IgD-negative memory B cell (primary cell): ENCODE results near the gene KATNB1. TPM values are rescaled to one million over a fixed set of nuclear protein-coding genes. Genes with fewer than 3 reads are reported as not detected.
A peak's percentile ranks its signal among the peaks of the same experiment; 100 is the strongest.

Source experiments
- H3K27ac Mint-ChIP-seq, 3 donors: one replicate each; pipeline ENCODE4 v1.8.0; 2020 to 2022; ENCODE audit warnings: mild to moderate bottlenecking in 3 of 3, mixed read lengths in 3 of 3, moderate library complexity in 1 of 3
- H3K27me3 Mint-ChIP-seq: one replicate; pipeline ENCODE4 v1.8.0; 2021; ENCODE audit warnings: mixed read lengths
- H3K36me3 Mint-ChIP-seq: one replicate; pipeline ENCODE4 v1.8.0; 2020; ENCODE audit warnings: mild to moderate bottlenecking, mixed read lengths
- H3K4me1 Mint-ChIP-seq, 3 donors: one replicate each; pipeline ENCODE4 v1.8.0; 2020 to 2022; ENCODE audit warnings: mixed read lengths in 3 of 3, mild to moderate bottlenecking in 1 of 3
- H3K4me3 Mint-ChIP-seq, 4 donors: one replicate each; pipeline ENCODE4 v1.8.0; 2020 to 2022; ENCODE audit warnings: mild to moderate bottlenecking in 4 of 4, mixed read lengths in 4 of 4, moderate library complexity in 3 of 4
- H3K9me3 Mint-ChIP-seq, 3 donors: one replicate each; pipeline ENCODE4 v1.8.0; 2020 to 2021; ENCODE audit warnings: mixed read lengths in 3 of 3, mild to moderate bottlenecking in 1 of 3
- polyA plus RNA-seq: library from polyadenylated mRNA; unstranded; fragments of 300-500 nt; fragmentation: Illumina TruSeq; gene quantifications from one replicate; pipeline ENCODE4 v1.2.3, GENCODE V29; 2021

The KATNB1 gene
- polyA plus RNA-seq, 1 donor from 2014 or later = 16.6 TPM

GRCh38 chr16:57696240-57696639, 39.3 kb upstream of the KATNB1 start:
- Mint-ChIP-seq H3K4me1 (peaks cover 5 to 11% (median 6%) of the 10 kb centered on the region in 3 donors), H3K27ac (no peak overlapping the region), H3K4me3 (no peak overlapping the region)

GRCh38 chr16:57697896-57698537, 37.6 kb upstream of the KATNB1 start:
- no peaks in the 10 kb centered on the region for H3K27me3 Mint-ChIP-seq
- no peaks in the 10 kb centered on the region for H3K36me3 Mint-ChIP-seq
- H3K27ac Mint-ChIP-seq = peak overlapping the region in 1 of 3 donors; percentile 46
- H3K9me3 Mint-ChIP-seq = no peaks in the 10 kb centered on the region
- no peak overlapping the region for H3K4me3 Mint-ChIP-seq
- H3K4me1 Mint-ChIP-seq = peaks cover 5 to 10% (median 6%) of the 10 kb centered on the region in 3 donors

More at GRCh38 chr16:57696240-57696639, 39.3 kb upstream of the KATNB1 start:
- Mint-ChIP-seq H3K27me3 (no peaks in the 10 kb centered on the region), H3K36me3 (no peaks in the 10 kb centered on the region), H3K9me3 (no peaks in the 10 kb centered on the region)

DNA sequence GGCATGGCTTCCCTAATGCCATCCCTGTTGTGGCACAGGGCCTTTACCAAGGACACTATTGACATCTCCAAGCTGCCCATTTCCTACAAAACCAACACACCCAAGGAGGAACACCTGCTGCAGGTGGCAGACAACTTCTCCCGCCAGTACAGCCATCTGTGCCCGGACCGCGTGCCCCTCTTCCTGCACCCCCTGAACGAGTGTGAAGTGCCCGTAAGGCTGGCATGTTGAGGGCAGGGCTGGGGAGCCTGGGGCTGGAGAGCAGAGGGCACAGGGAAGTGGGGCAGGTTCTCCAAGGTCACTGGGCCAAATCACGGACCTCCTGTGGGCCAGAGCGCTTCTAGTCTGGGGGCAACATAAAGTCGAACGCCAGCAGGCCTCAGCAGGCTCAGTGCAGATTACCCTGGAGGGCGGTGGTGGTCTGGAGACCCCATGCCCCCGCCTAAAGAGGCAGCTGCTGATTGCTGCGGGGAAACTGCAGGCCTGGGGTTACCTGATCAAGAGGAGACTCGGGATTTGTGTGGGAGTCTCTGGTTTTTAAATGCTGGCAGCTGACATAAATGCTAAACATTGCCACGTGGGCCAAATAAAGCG, 36.7 kb upstream of the KATNB1 start:
- no peaks in the 10 kb centered on the region for H3K36me3 Mint-ChIP-seq
- H3K9me3 Mint-ChIP-seq = no peaks in the 10 kb centered on the region
- H3K27ac Mint-ChIP-seq = no peak overlapping the region
- no peak overlapping the region for H3K4me3 Mint-ChIP-seq
- H3K4me1 Mint-ChIP-seq = peaks cover 5 to 10% (median 6%) of the 10 kb centered on the region in 3 donors
- no peaks in the 10 kb centered on the region for H3K27me3 Mint-ChIP-seq

DNA sequence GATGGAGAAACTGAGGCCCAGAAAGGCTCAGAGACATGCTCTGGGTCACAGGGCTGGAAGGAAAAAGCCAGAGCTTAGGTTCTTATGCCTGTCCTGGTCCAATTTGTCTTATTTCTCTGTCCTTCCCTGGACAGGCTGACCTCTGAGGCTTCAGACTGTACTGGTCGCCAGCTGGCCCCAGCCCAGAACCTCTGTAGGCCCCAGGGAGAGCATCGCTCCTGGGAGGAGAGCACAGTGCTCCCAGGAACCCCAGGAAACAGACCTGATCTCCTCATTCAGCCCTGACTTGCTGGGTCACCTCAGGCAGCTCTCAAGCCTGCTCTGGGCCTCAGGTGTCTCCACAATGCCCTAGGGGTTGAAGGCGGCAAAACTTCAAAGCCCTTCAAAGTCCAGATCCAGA, 36.1 kb upstream of the KATNB1 start:
- peaks cover 4 to 11% (median 6%) of the 10 kb centered on the region in 3 donors for H3K4me1 Mint-ChIP-seq
- H3K9me3 Mint-ChIP-seq = no peaks in the 10 kb centered on the region
- H3K4me3 Mint-ChIP-seq = no peak overlapping the region
- H3K36me3 Mint-ChIP-seq = no peaks in the 10 kb centered on the region
- no peaks in the 10 kb centered on the region for H3K27me3 Mint-ChIP-seq
- H3K27ac Mint-ChIP-seq = no peak overlapping the region

DNA sequence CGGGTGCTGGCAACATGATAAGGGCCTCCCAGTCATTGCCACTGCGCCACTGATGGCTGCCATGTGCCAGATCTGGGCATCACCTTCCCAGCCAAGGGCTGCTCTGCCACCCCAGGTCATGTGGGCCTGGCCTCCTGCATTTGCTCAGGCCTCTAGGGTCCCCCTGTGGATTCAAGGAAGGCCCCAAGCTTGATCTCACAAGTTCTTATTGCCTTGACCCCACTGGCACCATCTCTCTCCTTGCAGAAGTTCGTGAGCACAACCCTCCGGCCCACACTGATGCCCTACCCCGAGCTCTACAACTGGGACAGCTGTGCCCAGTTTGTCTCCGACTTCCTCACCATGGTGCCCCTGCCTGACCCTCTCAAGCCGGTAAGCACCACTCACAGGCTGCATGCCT, 35.7 kb upstream of the KATNB1 start:
- H3K4me3 Mint-ChIP-seq = no peak overlapping the region
- no peaks in the 10 kb centered on the region for H3K36me3 Mint-ChIP-seq
- H3K27me3 Mint-ChIP-seq = no peaks in the 10 kb centered on the region
- H3K9me3 Mint-ChIP-seq = no peaks in the 10 kb centered on the region
- peaks cover 0 to 8% (median 5%) of the 10 kb centered on the region in 3 donors for H3K4me1 Mint-ChIP-seq
- no peak overlapping the region for H3K27ac Mint-ChIP-seq

- Mint-ChIP-seq H3K4me1 (peaks cover 0 to 1% (median 0%) of the 10 kb centered on the region in 3 donors), H3K27ac (no peak overlapping the region), H3K9me3 (no peaks in the 10 kb centered on the region), H3K27me3 (no peaks in the 10 kb centered on the region), H3K36me3 (no peaks in the 10 kb centered on the region), H3K4me3 (peak overlapping the region in 1 of 4 donors; percentile 38)
Observed at GRCh38 chr16:57700781-57701551, 34.6 kb upstream of the KATNB1 start.

- H3K4me1 Mint-ChIP-seq = peaks cover 0 to 1% (median 0%) of the 10 kb centered on the region in 3 donors
- H3K9me3 Mint-ChIP-seq = no peaks in the 10 kb centered on the region
- H3K27ac Mint-ChIP-seq = no peak overlapping the region
- H3K4me3 Mint-ChIP-seq = peak overlapping the region in 1 of 4 donors; percentile 23
- no peaks in the 10 kb centered on the region for H3K36me3 Mint-ChIP-seq
- H3K27me3 Mint-ChIP-seq = no peaks in the 10 kb centered on the region
Observed at GRCh38 chr16:57701759-57702371, 33.7 kb upstream of the KATNB1 start.

GRCh38 chr16:57703416-57704010, 32.1 kb upstream of the KATNB1 start:
- no peak overlapping the region for H3K27ac Mint-ChIP-seq
- H3K4me1 Mint-ChIP-seq = peaks cover 0 to 1% (median 0%) of the 10 kb centered on the region in 3 donors
- H3K9me3 Mint-ChIP-seq = no peaks in the 10 kb centered on the region
- peaks cover 2% of the 10 kb centered on the region for H3K27me3 Mint-ChIP-seq
- no peaks in the 10 kb centered on the region for H3K36me3 Mint-ChIP-seq
- H3K4me3 Mint-ChIP-seq = no peak overlapping the region

GRCh38 chr16:57704011-57704904, 31.3 kb upstream of the KATNB1 start:
- Mint-ChIP-seq H3K4me1 (peaks cover 0 to 1% (median 0%) of the 10 kb centered on the region in 3 donors), H3K4me3 (no peak overlapping the region), H3K36me3 (no peaks in the 10 kb centered on the region), H3K27me3 (peaks cover 3% of the 10 kb centered on the region), H3K27ac (no peak overlapping the region), H3K9me3 (no peaks in the 10 kb centered on the region)

- Mint-ChIP-seq H3K27me3 (peaks cover 3% of the 10 kb centered on the region), H3K36me3 (no peaks in the 10 kb centered on the region), H3K27ac (no peak overlapping the region), H3K4me1 (peaks cover 0 to 1% (median 0%) of the 10 kb centered on the region in 3 donors), H3K9me3 (no peaks in the 10 kb centered on the region), H3K4me3 (no peak overlapping the region)
Observed at GRCh38 chr16:57704905-57705852, 30.4 kb upstream of the KATNB1 start.

GRCh38 chr16:57706717-57707116, 28.9 kb upstream of the KATNB1 start:
- H3K27me3 Mint-ChIP-seq = peaks cover 6% of the 10 kb centered on the region
- no peak overlapping the region for H3K27ac Mint-ChIP-seq
- no peaks in the 10 kb centered on the region for H3K9me3 Mint-ChIP-seq
- no peaks in the 10 kb centered on the region for H3K36me3 Mint-ChIP-seq
- no peak overlapping the region for H3K4me3 Mint-ChIP-seq
- peaks cover 0 to 1% (median 0%) of the 10 kb centered on the region in 3 donors for H3K4me1 Mint-ChIP-seq

DNA sequence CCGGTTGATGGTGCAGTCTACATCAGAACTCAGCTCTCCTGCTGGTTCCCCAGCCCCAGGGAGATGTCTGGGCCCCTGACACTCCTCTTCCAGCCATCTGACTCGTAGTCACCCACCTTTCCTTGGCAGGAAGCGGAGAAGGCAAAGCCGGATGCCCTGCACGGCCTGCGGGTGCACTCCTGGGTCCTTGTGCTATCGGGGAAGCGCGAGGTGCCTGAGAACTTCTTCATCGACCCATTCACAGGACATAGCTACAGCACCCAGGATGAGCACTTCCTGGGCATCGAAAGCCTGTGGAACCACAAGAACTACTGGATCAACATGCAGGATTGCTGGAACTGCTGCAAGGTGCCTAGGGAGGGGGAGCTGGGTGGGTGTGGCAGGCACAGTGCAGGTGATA, 28.2 kb upstream of the KATNB1 start:
- Mint-ChIP-seq H3K36me3 (no peaks in the 10 kb centered on the region), H3K4me1 (peaks cover 0 to 1% (median 0%) of the 10 kb centered on the region in 3 donors), H3K27ac (no peak overlapping the region), H3K27me3 (peaks cover 7% of the 10 kb centered on the region), H3K4me3 (no peak overlapping the region), H3K9me3 (no peaks in the 10 kb centered on the region)

GRCh38 chr16:57708168-57708567, 27.4 kb upstream of the KATNB1 start:
- Mint-ChIP-seq H3K4me1 (peaks cover 0 to 1% (median 0%) of the 10 kb centered on the region in 3 donors), H3K27ac (no peak overlapping the region), H3K36me3 (no peaks in the 10 kb centered on the region), H3K9me3 (no peaks in the 10 kb centered on the region), H3K27me3 (peaks cover 12% of the 10 kb centered on the region), H3K4me3 (no peak overlapping the region)
